OCI-LY1 (cell line): ENCODE measurements around the gene PRCD.

Experiments used
- H2AFZ ChIP-seq: fragments of 200-600 bp; sonication (generic), shearing (Covaris generic); 2 replicates; pipeline ENCODE4 v1.6.0; 2014; ENCODE audit warnings: antibody characterized with exemption, mild to moderate bottlenecking, low read length
- H3F3A ChIP-seq: fragments of 200-600 bp; sonication (generic), shearing (Covaris generic); 2 replicates; pipeline ENCODE4 v1.6.0; 2014; ENCODE audit warnings: mild to moderate bottlenecking, antibody characterized with exemption, low read length, moderate library complexity; ENCODE audit not compliant: insufficient read depth
- H3K27ac ChIP-seq: fragments of 200-600 bp; sonication (generic); 2 replicates; pipeline ENCODE4 v1.5.1; 2014; ENCODE audit warnings: low read length, mixed run types, mild to moderate bottlenecking, low read depth; ENCODE audit not compliant: poor library complexity, severe bottlenecking
- H3K27me3 ChIP-seq: fragments of 200-600 bp; sonication (generic); 2 replicates; pipeline ENCODE4 v1.6.0; 2014; ENCODE audit warnings: antibody characterized with exemption, mild to moderate bottlenecking, low read length, moderate library complexity; ENCODE audit not compliant: insufficient read depth
- H3K36me3 ChIP-seq: fragments of 200-600 bp; sonication (generic); 2 replicates; pipeline ENCODE4 v1.6.1; 2014; ENCODE audit warnings: mild to moderate bottlenecking, antibody characterized with exemption, low read length, moderate library complexity, mixed read lengths; ENCODE audit not compliant: insufficient read depth
- H3K4me1 ChIP-seq: fragments of 200-600 bp; sonication (generic); 2 replicates; pipeline ENCODE4 v1.5.1; 2014; ENCODE audit warnings: mild to moderate bottlenecking, low read length, moderate library complexity; ENCODE audit not compliant: insufficient read depth, severe bottlenecking
- H3K4me2 ChIP-seq: fragments of 200-600 bp; sonication (generic), shearing (Covaris generic); 2 replicates; pipeline ENCODE4 v1.6.1; 2014; ENCODE audit warnings: low read length
- H3K4me3 ChIP-seq: fragments of 200-600 bp; sonication (generic); 2 replicates; pipeline ENCODE4 v1.5.1; 2014; ENCODE audit warnings: low read length, low read depth, mild to moderate bottlenecking, mixed read lengths; ENCODE audit not compliant: poor library complexity, severe bottlenecking
- H3K79me2 ChIP-seq: fragments of 200-600 bp; shearing (Covaris generic); 2 replicates; pipeline ENCODE4 v1.6.1; 2016; ENCODE audit warnings: mixed run types, low read length, mixed read lengths; ENCODE audit not compliant: insufficient read depth
- H3K9ac ChIP-seq: fragments of 200-600 bp; sonication (generic), shearing (Covaris generic); 2 replicates; pipeline ENCODE4 v1.6.1; 2014; ENCODE audit warnings: mild to moderate bottlenecking, low read length, mixed read lengths
- H3K9me2 ChIP-seq: fragments of 200-600 bp; sonication (generic), shearing (Covaris generic); 2 replicates; pipeline ENCODE4 v1.6.1; 2014; ENCODE audit warnings: low read depth, mild to moderate bottlenecking, low read length, mixed read lengths
- H3K9me3 ChIP-seq: fragments of 200-600 bp; shearing (Covaris generic); 2 replicates; pipeline ENCODE4 v1.6.1; 2014; ENCODE audit warnings: low read length, mixed read lengths
- H4K20me1 ChIP-seq: fragments of 200-600 bp; sonication (generic), shearing (Covaris generic); 2 replicates; pipeline ENCODE4 v1.6.0; 2016; ENCODE audit warnings: mild to moderate bottlenecking, low read length; ENCODE audit not compliant: insufficient read depth
- EZH2 ChIP-seq: fragments of 200-600 bp; sonication (generic), shearing (Covaris generic); IDR thresholded peaks from 2 replicates; pipeline ENCODE4 v1.8.0; 2017; ENCODE audit warnings: borderline replicate concordance, mixed run types, mild to moderate bottlenecking, antibody characterized with exemption, low read length, moderate library complexity, mixed read lengths
- TF ChIP-seq, protein P1 (sequence below): fragments of 200-600 bp; sonication (generic), shearing (Covaris generic); IDR thresholded peaks from 2 replicates; pipeline ENCODE4 v1.5.1; 2017; ENCODE audit warnings: mild to moderate bottlenecking, antibody characterized with exemption, low read length, moderate library complexity, mixed read lengths

The PRCD gene

DNA sequence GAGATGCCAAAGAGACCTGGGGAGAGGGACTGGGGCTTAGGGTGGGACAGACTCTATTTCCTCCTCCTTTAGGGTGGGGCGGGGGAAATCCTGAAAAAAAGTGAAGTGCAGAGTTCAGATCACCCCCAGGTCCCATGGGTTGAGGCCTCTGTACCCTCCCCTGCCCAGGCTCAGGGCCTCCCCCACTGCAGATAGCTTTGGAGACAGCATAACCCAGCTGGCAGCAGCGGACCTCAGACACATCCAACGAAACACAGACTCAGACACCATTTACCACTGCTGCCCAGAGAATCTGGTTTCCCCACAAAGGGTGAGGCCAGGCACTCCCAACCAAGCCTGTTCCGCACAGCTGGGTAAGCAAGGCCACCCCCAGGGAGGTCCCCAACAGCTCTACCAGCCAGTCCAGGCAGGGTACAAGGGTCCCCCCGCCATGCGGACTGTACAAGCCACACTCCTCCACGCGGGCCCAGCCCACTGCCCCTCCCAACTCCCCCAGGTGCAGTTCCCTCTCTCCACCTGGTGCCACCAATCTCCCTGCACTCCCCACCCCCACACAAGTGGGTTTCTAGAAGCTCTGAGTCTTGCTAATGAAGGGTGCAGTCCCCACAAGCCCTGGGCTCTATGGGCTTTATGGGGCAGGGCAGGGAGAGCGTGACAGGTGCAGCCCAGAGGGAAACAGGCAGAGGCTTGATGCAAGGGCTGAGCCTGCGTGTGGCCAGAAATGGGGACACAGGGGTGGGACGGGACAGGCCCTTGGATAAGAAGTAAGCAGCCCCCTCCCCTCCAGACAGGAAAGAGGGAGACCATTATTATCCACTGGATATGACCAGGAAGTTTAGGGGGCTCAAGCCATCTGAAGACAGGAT, 47.5 kb upstream of the PRCD start:
- H3K4me2 ChIP-seq, result peak overlapping the region; percentile 26; the same call in 1 of the 2 replicates
- no peaks in the 10 kb centered on the region for H3K36me3 ChIP-seq
- H3K4me3 ChIP-seq, result no peak overlapping the region
- no peaks in the 10 kb centered on the region for H3K9me3 ChIP-seq
- no peaks in the 10 kb centered on the region for H3K79me2 ChIP-seq
- no peak for TF ChIP-seq EZH2
- TF ChIP-seq, protein P1, sequence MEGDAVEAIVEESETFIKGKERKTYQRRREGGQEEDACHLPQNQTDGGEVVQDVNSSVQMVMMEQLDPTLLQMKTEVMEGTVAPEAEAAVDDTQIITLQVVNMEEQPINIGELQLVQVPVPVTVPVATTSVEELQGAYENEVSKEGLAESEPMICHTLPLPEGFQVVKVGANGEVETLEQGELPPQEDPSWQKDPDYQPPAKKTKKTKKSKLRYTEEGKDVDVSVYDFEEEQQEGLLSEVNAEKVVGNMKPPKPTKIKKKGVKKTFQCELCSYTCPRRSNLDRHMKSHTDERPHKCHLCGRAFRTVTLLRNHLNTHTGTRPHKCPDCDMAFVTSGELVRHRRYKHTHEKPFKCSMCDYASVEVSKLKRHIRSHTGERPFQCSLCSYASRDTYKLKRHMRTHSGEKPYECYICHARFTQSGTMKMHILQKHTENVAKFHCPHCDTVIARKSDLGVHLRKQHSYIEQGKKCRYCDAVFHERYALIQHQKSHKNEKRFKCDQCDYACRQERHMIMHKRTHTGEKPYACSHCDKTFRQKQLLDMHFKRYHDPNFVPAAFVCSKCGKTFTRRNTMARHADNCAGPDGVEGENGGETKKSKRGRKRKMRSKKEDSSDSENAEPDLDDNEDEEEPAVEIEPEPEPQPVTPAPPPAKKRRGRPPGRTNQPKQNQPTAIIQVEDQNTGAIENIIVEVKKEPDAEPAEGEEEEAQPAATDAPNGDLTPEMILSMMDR, result no peak
- H3K9me2 ChIP-seq, result no peaks in the 10 kb centered on the region
- H3K4me1 ChIP-seq, result peaks cover 38% of the 10 kb centered on the region
- no peak overlapping the region; the same call in 1 of the 2 replicates for H3K9ac ChIP-seq
- no peaks in the 10 kb centered on the region for H3K27me3 ChIP-seq
- H2AFZ ChIP-seq, result no peak overlapping the region
- H3K27ac ChIP-seq, result peak overlapping the region; percentile 42
- no peaks in the 10 kb centered on the region for H3F3A ChIP-seq
- H4K20me1 ChIP-seq, result no peaks in the 10 kb centered on the region

- no peak overlapping the region; the same call in 1 of the 2 replicates for H3K9ac ChIP-seq
- peak overlapping the region; percentile 26; the same call in 1 of the 2 replicates for H3K4me2 ChIP-seq
- H3K9me2 ChIP-seq, result no peaks in the 10 kb centered on the region
- no peaks in the 10 kb centered on the region for H3K79me2 ChIP-seq
- no peaks in the 10 kb centered on the region for H3K36me3 ChIP-seq
- H3K27me3 ChIP-seq, result no peaks in the 10 kb centered on the region
- H2AFZ ChIP-seq, result no peak overlapping the region
- peaks cover 38% of the 10 kb centered on the region for H3K4me1 ChIP-seq
- H3K9me3 ChIP-seq, result no peaks in the 10 kb centered on the region
- H4K20me1 ChIP-seq, result no peaks in the 10 kb centered on the region
- no peaks in the 10 kb centered on the region for H3F3A ChIP-seq
- TF ChIP-seq, protein P1, result no peak
- TF ChIP-seq EZH2, result no peak
- peak overlapping the region; percentile 42 for H3K27ac ChIP-seq
- H3K4me3 ChIP-seq, result no peak overlapping the region
These were observed 46.8 kb upstream of the PRCD start for GRCh38 chr17:76492989-76493501.

- no peaks in the 10 kb centered on the region for H3K9me3 ChIP-seq
- H2AFZ ChIP-seq, result no peak overlapping the region
- no peaks in the 10 kb centered on the region for H3K27me3 ChIP-seq
- no peak overlapping the region for H3K4me3 ChIP-seq
- no peak for TF ChIP-seq EZH2
- TF ChIP-seq, protein P1, result no peak
- H4K20me1 ChIP-seq, result no peaks in the 10 kb centered on the region
- H3K36me3 ChIP-seq, result no peaks in the 10 kb centered on the region
- no peak overlapping the region; the same call in 1 of the 2 replicates for H3K9ac ChIP-seq
- peak overlapping the region; percentile 42 for H3K27ac ChIP-seq
- H3K9me2 ChIP-seq, result no peaks in the 10 kb centered on the region
- H3K4me1 ChIP-seq, result peaks cover 41% of the 10 kb centered on the region
- peak overlapping the region; percentile 26; the same call in 1 of the 2 replicates for H3K4me2 ChIP-seq
- H3K79me2 ChIP-seq, result no peaks in the 10 kb centered on the region
- no peaks in the 10 kb centered on the region for H3F3A ChIP-seq
These were observed 46.2 kb upstream of the PRCD start for GRCh38 chr17:76493505-76494167.
